ENCODE measurements around the gene DNAH8.

DNA sequence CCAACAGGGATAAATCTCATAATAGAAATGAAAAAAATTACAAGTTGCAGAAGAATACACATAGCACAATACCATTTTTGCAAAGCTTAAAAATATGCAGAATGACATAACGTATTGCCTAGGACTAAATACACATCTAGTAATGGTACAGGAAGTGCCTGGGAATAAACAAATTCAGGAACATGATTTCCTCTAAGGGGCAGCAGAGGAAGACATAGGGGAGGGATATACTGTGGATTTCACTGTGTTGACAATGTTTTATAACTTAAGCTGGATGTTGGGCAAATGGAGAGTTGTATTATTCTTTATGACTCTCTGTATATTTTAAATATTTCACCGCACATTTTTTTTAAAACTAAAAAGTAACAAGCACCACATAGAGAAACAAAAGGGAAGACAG lies 6.6 kb upstream of the DNAH8 start:
- TF ChIP-seq, protein P1, sequence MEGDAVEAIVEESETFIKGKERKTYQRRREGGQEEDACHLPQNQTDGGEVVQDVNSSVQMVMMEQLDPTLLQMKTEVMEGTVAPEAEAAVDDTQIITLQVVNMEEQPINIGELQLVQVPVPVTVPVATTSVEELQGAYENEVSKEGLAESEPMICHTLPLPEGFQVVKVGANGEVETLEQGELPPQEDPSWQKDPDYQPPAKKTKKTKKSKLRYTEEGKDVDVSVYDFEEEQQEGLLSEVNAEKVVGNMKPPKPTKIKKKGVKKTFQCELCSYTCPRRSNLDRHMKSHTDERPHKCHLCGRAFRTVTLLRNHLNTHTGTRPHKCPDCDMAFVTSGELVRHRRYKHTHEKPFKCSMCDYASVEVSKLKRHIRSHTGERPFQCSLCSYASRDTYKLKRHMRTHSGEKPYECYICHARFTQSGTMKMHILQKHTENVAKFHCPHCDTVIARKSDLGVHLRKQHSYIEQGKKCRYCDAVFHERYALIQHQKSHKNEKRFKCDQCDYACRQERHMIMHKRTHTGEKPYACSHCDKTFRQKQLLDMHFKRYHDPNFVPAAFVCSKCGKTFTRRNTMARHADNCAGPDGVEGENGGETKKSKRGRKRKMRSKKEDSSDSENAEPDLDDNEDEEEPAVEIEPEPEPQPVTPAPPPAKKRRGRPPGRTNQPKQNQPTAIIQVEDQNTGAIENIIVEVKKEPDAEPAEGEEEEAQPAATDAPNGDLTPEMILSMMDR (IDR thresholded peaks at IDR 0.05) = no peak
- TF ChIP-seq POLR2A (IDR thresholded peaks at IDR 0.05; ENCODE audit: low read depth) (no peak), EP300 (IDR thresholded peaks at IDR 0.05) (no peak)

Measured in esophagus muscularis mucosa (tissue), 4 donors.